BE2C (cell line): Measurements from ENCODE around the gene SCRT2.

Experiments used
- DNase-seq: peaks from one replicate; pipeline ENCODE4 v3.0.0-alpha.2; 2020
- H3K27me3 ChIP-seq: fragments of 250-450 bp; sonication (Bioruptor Pico); 2 replicates; pipeline ENCODE4 v1.5.1; 2020; ENCODE audit warnings: mild to moderate bottlenecking
- H3K36me3 ChIP-seq: fragments of 250-450 bp; sonication (Bioruptor Pico); 2 replicates; pipeline ENCODE4 v1.5.1; 2020; ENCODE audit warnings: mild to moderate bottlenecking
- H3K4me1 ChIP-seq: fragments of 250-450 bp; sonication (Bioruptor Pico); 2 replicates; pipeline ENCODE4 v1.5.1; 2020
- H3K4me3 ChIP-seq: 2 replicates; pipeline ENCODE4 v1.5.1; 2011; ENCODE audit warnings: low read depth, low read length
- H3K9me3 ChIP-seq: fragments of 250-450 bp; sonication (Bioruptor Pico); 2 replicates; pipeline ENCODE4 v1.5.1; 2020
- TF ChIP-seq, protein P1 (sequence below): IDR thresholded peaks from 2 replicates; pipeline ENCODE4 v1.5.1; 2012; ENCODE audit warnings: mild to moderate bottlenecking, low read depth, low read length

The SCRT2 gene

DNA sequence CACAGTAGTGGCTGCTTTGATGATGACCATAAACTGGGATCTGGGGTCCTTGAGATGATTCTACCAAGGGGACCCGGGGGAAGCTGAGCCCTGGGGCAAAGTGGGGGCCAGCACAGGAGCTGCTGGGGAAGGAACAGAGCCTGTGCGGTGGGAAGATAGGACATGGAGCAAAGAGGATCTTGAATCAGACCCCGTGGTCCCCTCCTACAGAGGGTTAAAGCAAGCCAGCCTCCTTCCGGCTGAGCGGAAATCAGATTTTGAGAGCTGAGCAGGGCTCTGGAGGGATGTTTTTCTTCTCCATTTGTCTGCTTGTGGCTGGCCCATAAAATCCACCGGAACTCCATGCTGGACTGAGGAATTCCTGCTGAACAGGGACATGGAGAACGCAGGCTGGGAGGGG is 55.4 kb downstream of the SCRT2 start:
- H3K4me1 ChIP-seq: no peaks in the 10 kb centered on the region
- H3K27me3 ChIP-seq: no peaks in the 10 kb centered on the region
- no peak overlapping the region for H3K4me3 ChIP-seq
- no peaks in the 10 kb centered on the region for H3K9me3 ChIP-seq
- no peak for DNase-seq
- TF ChIP-seq, protein P1, sequence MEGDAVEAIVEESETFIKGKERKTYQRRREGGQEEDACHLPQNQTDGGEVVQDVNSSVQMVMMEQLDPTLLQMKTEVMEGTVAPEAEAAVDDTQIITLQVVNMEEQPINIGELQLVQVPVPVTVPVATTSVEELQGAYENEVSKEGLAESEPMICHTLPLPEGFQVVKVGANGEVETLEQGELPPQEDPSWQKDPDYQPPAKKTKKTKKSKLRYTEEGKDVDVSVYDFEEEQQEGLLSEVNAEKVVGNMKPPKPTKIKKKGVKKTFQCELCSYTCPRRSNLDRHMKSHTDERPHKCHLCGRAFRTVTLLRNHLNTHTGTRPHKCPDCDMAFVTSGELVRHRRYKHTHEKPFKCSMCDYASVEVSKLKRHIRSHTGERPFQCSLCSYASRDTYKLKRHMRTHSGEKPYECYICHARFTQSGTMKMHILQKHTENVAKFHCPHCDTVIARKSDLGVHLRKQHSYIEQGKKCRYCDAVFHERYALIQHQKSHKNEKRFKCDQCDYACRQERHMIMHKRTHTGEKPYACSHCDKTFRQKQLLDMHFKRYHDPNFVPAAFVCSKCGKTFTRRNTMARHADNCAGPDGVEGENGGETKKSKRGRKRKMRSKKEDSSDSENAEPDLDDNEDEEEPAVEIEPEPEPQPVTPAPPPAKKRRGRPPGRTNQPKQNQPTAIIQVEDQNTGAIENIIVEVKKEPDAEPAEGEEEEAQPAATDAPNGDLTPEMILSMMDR: no peak
- no peaks in the 10 kb centered on the region for H3K36me3 ChIP-seq

DNA sequence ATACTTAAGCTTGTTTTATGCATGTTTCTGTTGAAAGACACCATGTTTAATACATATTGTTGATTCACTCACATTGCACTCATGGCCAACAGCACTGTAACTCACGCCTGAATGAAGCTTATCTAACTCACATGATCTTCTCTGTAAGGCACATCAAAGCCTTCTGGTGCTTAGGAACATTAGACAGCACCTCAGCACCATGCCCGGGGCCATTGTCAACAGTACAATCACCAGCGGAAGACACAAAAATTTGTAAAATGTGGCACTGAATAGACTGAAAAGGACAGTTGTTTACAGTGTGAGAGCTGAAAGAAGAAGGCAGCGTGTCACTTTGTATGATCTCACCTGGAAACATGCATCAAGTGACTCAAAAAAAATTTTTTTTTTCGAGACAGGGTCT is 56.6 kb downstream of the SCRT2 start:
- Histone ChIP-seq H3K27me3 (no peaks in the 10 kb centered on the region), H3K4me1 (no peaks in the 10 kb centered on the region), H3K9me3 (no peaks in the 10 kb centered on the region), H3K36me3 (no peaks in the 10 kb centered on the region), H3K4me3 (no peak overlapping the region)
- TF ChIP-seq, protein P1: no peak
- DNase-seq: no peak

DNA sequence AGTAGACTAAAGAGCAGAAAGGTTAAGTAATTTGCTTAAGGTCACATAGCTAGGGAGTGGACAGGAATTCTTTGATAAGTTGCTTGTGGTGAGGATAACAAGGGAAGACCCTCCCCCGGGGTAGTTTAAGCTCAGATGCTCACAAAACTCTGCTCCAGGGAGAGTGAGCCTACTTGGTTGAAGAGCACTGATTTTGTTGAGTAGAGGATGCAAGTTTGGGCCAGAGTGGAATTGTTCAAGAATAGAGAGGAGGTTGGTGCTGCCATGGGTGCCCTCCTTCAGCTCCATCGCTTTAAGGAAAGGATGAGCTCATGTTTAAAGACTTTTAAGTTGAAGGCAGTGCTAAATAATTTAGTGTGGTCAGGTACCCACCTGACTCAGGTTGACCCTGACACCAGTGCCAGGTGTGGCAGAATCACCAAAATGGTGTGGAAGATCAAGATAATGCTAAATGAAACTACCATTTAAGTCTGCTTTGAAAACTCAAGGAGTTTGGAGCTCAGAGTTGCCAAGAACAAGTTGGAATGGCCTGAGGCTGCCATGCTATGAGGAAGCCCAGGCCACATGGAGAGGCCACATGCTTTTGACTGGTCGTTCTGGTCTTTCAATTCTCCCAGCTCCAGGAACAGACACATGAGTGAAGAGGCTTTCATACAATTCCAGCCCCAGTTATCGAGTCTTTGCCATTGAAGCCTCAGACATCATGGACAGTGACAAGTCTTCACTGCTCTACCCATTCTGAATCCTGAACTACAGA is 57.5 kb downstream of the SCRT2 start:
- Histone ChIP-seq H3K4me1 (no peaks in the 10 kb centered on the region), H3K36me3 (no peaks in the 10 kb centered on the region), H3K4me3 (no peak overlapping the region), H3K9me3 (no peaks in the 10 kb centered on the region), H3K27me3 (no peaks in the 10 kb centered on the region)
- DNase-seq: no peak
- TF ChIP-seq, protein P1: no peak

DNA sequence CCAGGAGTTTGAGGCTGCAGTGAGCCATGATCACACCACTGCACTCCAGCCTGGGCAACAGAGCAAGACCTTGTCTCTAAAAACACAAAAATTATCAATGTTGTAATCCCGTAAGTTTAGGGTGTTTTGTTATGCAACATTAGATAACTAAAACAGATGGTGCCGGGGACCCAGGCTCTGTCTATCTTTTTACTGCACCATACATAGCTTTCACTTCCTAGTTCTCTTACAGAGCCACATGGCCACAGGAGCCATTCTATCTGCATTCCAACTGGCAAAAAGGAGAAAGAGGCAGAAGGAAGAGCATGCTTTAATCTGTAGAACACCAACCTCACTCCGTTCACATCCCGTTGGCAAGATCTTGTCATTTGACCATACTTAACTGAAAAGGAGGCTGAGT is 60.1 kb downstream of the SCRT2 start:
- TF ChIP-seq, protein P1: no peak
- Histone ChIP-seq H3K4me1 (no peaks in the 10 kb centered on the region), H3K9me3 (no peaks in the 10 kb centered on the region), H3K27me3 (peaks cover under 1% of the 10 kb centered on the region; the same call in 1 of the 2 replicates), H3K36me3 (no peaks in the 10 kb centered on the region), H3K4me3 (no peak overlapping the region)
- no peak for DNase-seq

DNA sequence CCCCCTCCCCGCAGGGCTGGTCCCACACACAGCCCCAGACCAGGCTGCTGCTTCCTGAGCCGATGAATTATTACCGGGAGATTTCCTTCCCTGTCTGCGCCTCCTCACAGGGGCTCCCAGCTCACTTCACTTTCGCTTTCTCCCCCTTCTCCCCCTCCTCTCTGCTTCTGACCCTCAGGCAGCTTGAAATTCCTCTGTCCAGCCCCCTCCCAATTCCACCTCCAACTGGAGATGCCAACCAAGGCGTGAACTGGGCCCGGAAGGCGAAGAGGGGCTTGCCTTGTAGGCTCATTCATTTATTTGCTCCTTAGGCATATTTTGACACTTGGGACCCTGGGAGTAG is 63.8 kb downstream of the SCRT2 start:
- Histone ChIP-seq H3K27me3 (peaks cover 8% of the 10 kb centered on the region), H3K9me3 (no peaks in the 10 kb centered on the region), H3K4me1 (no peaks in the 10 kb centered on the region), H3K36me3 (no peaks in the 10 kb centered on the region), H3K4me3 (no peak overlapping the region)
- no peak for DNase-seq
- TF ChIP-seq, protein P1: no peak
